Measurements from ENCODE around the gene IGFN1. TPM values are rescaled to one million over a fixed set of nuclear protein-coding genes. Genes with fewer than 3 reads are reported as not detected.

IGFN1 gene
- total RNA-seq, 1 experiment from 2014 or later = 4.3 TPM

- DNase-seq = no peak
- no peaks in the 10 kb centered on the region for H3K4me1 ChIP-seq (replicated peaks; ENCODE audit: insufficient read depth)
- no peaks in the 10 kb centered on the region for H3K9me3 ChIP-seq (ENCODE audit: insufficient read depth, low read depth)
- ChIA-PET POLR2A (ENCODE audit: unreplicated experiment) (no interaction called here), CTCF (no interaction called here)
- H3K36me3 ChIP-seq (ENCODE audit: low read depth) = no peaks in the 10 kb centered on the region
- no peak overlapping the region for H3K4me3 ChIP-seq
- TF ChIP-seq CTCF (conservative IDR thresholded peaks at IDR 0.05) = no peak
- TF ChIP-seq EZH2 (IDR thresholded peaks at IDR 0.05; ENCODE audit: low read depth) = no peak
- no TSS peak for BruUV-seq (replicated peaks)
- H3K27ac ChIP-seq = no peak overlapping the region
- no peaks in the 10 kb centered on the region for H3K79me2 ChIP-seq (ENCODE audit: low read depth)
- H3K9me2 ChIP-seq (ENCODE audit: insufficient read depth) = no peaks in the 10 kb centered on the region
- H2AFZ ChIP-seq = no peak overlapping the region
- intact Hi-C loops (cut with micrococcal nuclease; ENCODE audit: unreplicated experiment) = no loop called here
- peaks cover 4% of the 10 kb centered on the region; the same call in 1 of the 2 replicates for H3K27me3 ChIP-seq (ENCODE audit: insufficient read depth, low read depth)
- no peak overlapping the region for H3K4me2 ChIP-seq
- H3F3A ChIP-seq (ENCODE audit: insufficient read depth, low read depth) = no peaks in the 10 kb centered on the region
- no peaks in the 10 kb centered on the region for H4K20me1 ChIP-seq (ENCODE audit: insufficient read depth)
Measured at GRCh38 chr1:201248721-201249559, 58.3 kb downstream of the IGFN1 start.

- CTCF ChIA-PET = no interaction called here
- Histone ChIP-seq H3K9me3 (ENCODE audit: insufficient read depth, low read depth) (no peaks in the 10 kb centered on the region), H3F3A (ENCODE audit: insufficient read depth, low read depth) (no peaks in the 10 kb centered on the region), H3K36me3 (ENCODE audit: low read depth) (no peaks in the 10 kb centered on the region), H3K27ac (no peak overlapping the region), H3K4me1 (replicated peaks; ENCODE audit: insufficient read depth) (no peaks in the 10 kb centered on the region), H3K9me2 (ENCODE audit: insufficient read depth) (no peaks in the 10 kb centered on the region), H3K27me3 (ENCODE audit: insufficient read depth, low read depth) (no peaks in the 10 kb centered on the region), H3K4me3 (no peak overlapping the region), H2AFZ (no peak overlapping the region), H3K4me2 (no peak overlapping the region), H4K20me1 (ENCODE audit: insufficient read depth) (no peaks in the 10 kb centered on the region), H3K79me2 (ENCODE audit: low read depth) (no peaks in the 10 kb centered on the region)
- intact Hi-C loops (cut with micrococcal nuclease; ENCODE audit: unreplicated experiment) = no loop called here
- POLR2A ChIA-PET (ENCODE audit: unreplicated experiment) = no interaction called here
- no peak for DNase-seq
- TF ChIP-seq EZH2 (IDR thresholded peaks at IDR 0.05; ENCODE audit: low read depth) (no peak), CTCF (conservative IDR thresholded peaks at IDR 0.05) (no peak)
- BruUV-seq (replicated peaks) = no TSS peak
Measured at GRCh38 chr1:201250326-201251011, 59.8 kb downstream of the IGFN1 start.

- CTCF ChIA-PET = interaction anchor here (0.5 to 0.6 kb wide), 2 partner anchors 21 to 25 kb away, joined by 3 read pairs; no protein-coding TSS in a partner anchor
- Histone ChIP-seq H3K4me2 (no peak overlapping the region), H3K4me1 (replicated peaks; ENCODE audit: insufficient read depth) (no peaks in the 10 kb centered on the region), H3F3A (ENCODE audit: insufficient read depth, low read depth) (no peaks in the 10 kb centered on the region), H3K36me3 (ENCODE audit: low read depth) (no peaks in the 10 kb centered on the region), H3K9me2 (ENCODE audit: insufficient read depth) (no peaks in the 10 kb centered on the region), H4K20me1 (ENCODE audit: insufficient read depth) (no peaks in the 10 kb centered on the region), H3K27ac (no peak overlapping the region), H3K9me3 (ENCODE audit: insufficient read depth, low read depth) (no peaks in the 10 kb centered on the region), H3K27me3 (ENCODE audit: insufficient read depth, low read depth) (no peaks in the 10 kb centered on the region), H2AFZ (no peak overlapping the region), H3K4me3 (no peak overlapping the region), H3K79me2 (ENCODE audit: low read depth) (no peaks in the 10 kb centered on the region)
- intact Hi-C loops (cut with micrococcal nuclease; ENCODE audit: unreplicated experiment) = no loop called here
- no peak for DNase-seq
- TF ChIP-seq EZH2 (IDR thresholded peaks at IDR 0.05; ENCODE audit: low read depth) (no peak), CTCF (conservative IDR thresholded peaks at IDR 0.05) (no peak)
- POLR2A ChIA-PET (ENCODE audit: unreplicated experiment) = no interaction called here
- no TSS peak for BruUV-seq (replicated peaks)
Measured at GRCh38 chr1:201251411-201251810, 60.8 kb downstream of the IGFN1 start.
